HG02970 (cell line): Measurements from ENCODE around the gene CLPSL2.

ENCODE experiments used
- ATAC-seq: cut with Tn5 transposase; IDR thresholded peaks from one replicate; pipeline ENCODE4 v1.9.1; 2021; ENCODE audit warnings: mild to moderate bottlenecking, moderate library complexity, moderate number of reproducible peaks; ENCODE audit not compliant: unreplicated experiment, low FRiP score

CLPSL2 gene

GRCh38 chr6:35745509-35745908 is 30.9 kb upstream of the CLPSL2 start:
- ATAC-seq = no peak

GRCh38 chr6:35746516-35746915 is 29.9 kb upstream of the CLPSL2 start:
- no peak for ATAC-seq

GRCh38 chr6:35747877-35748276 is 28.5 kb upstream of the CLPSL2 start:
- no peak for ATAC-seq

DNA sequence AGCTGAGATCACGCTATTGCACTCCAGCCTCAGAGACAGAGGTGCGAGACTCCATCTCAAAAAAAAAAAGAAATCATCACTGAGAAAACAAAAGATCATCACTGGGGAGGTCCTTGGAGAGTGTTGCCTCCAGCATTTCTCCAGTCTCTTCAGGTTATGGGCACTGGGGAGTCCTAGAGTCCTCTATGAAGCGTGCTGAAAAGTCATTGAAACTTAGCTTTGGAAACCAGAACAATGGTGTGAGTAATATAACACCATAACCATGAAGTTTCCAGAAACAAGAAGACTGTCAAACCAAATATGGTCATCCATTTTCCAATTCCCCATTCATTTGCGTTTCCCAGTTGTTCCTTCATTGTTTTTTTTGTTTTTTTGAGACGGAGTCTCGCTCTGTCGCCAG is 25.8 kb upstream of the CLPSL2 start:
- ATAC-seq = no peak

DNA sequence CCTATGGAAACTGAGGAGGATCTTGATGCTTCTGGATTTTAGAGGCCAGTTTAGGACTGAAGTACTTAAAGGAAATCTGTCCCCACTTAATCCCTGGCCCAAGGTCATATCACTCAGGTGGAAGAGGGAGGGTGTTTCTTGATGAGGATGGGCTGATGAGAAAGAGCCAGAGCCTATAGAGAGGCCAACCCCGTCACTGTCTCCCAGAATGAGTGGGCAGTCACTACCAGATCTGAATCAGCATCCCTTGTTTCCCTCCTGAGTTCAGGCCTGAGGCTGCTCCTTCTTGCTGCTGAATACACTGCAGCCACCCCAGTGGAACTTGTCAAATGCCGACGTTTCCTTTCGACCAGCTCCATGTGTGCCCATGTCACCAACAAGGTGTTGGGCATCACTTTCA is 24.8 kb upstream of the CLPSL2 start:
- no peak for ATAC-seq

DNA sequence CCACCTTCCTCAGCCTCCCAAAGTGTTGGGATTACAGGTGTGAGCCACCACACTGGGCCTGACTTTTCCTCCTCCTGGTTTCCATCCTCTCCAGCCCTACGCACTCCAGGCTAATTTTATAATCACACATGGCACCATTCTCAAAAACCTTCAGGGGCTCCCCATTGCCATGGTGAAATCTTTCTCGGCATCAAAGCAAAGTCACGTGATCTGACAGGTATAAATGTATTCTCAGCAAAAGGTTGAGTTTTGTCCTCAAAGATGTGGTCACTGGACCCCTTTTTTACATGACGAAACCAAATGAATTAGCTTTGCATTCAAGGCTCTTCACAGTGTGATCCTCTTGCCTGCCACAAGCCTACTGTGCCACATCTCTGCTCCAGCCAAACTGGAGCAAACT is 24.1 kb upstream of the CLPSL2 start:
- no peak for ATAC-seq

DNA sequence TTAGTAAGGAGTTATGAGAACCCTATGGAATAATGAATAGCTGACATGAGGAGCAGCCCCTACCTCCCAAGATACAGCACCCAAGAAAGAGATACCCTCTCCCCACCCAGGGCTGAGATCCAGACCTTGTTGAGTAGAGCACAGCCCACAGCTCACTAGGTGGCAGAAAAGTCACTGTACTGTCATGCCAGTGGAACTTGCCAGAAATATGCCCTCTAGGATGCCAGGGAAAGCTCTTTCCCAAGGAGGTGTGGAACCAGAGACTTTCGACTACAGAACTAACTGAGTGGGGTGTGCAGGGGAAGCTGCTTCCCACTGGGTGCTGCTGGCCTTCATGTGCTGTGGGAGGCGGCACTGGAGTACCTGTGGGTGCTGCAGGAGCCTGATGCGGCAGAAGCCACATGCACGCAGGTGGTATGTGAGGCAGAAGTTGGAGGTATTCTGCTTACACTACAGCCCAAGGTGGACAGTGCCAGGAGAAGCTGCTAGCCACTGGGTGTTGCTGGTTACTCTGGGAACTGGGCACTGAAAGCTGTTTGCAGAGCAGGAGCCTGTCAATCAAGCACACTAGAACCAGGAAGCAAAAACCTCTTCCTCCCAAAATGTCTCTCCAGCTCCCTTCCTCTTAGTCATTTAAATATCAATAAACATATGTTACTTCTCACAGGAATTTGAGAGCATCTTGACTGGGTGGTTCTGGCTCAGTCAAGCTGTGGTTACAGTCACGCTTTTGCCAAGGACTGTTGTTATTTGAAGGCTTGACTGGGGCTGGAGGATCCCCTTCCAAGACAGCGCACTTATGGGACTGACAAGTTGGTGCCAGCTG is 21.7 kb upstream of the CLPSL2 start:
- no peak for ATAC-seq

DNA sequence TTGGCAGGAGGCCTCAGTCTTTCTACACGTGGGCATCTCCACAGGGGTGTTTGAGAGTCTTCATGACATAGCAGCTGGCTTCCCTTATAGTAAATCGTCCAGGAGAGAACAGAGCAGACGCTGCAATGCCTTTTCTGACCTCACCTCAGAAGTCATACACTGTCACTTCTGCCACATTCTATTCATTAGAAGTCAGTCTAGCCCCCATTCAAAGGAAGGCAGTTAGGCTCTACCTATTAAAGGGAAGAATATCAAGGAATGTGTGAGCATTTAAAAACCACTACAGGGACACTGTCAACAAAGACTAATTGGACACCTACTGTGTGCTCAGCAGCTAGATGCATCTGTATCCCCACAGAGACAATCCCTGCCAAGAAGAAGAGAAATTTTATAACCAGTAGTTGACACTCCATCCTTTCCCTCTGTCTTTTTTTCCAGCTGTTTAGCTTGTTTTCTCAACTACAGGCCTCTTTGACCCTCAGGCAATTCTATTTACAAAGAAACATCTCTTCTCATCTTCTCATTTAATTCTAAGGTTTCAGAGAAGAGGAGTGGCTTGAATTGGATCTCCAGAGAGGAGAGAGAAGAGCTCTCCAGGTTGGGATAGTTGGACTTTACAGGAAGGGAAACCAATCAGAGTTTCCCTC is 21.0 kb upstream of the CLPSL2 start:
- no peak for ATAC-seq

- ATAC-seq = no peak
Observed at GRCh38 chr6:35757456-35758123, 18.8 kb upstream of the CLPSL2 start.

GRCh38 chr6:35759426-35759825 is 17.0 kb upstream of the CLPSL2 start:
- ATAC-seq = no peak

- no peak for ATAC-seq
Observed at GRCh38 chr6:35765739-35766138, 10.7 kb upstream of the CLPSL2 start.

DNA sequence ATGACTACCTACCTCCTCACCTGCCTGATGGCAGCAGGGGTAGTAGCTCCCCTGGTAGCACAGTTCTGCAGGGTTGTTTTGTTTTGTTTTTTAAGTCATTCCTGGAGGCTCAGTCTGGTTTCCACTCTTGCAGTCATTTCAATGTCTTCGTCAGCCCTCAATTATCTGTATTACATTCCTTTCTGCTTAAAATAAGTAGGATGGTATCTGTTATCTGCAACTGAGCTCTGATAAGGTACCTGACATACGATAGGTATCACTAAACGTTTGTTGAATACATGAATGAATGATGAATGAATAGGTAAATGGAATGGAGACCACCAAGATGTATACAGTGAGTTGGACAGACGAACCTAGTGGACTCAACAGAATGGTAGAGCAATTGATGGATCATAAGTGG is 7.2 kb upstream of the CLPSL2 start:
- no peak for ATAC-seq

DNA sequence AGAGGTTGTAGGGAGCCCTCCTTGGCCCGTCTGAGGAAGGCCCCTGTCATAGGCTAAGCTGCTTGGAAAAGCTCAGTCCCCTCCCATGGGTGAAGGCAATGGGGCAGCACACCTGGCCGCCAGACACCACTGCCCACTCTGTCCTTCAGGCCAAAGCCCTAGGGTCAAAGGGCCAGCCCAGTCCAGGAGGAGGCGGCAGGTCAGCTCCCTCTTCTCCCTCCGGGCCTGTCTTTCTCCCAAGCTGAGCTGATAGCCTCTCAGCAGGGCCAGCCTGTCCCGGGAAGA is 5.1 kb upstream of the CLPSL2 start:
- no peak for ATAC-seq

DNA sequence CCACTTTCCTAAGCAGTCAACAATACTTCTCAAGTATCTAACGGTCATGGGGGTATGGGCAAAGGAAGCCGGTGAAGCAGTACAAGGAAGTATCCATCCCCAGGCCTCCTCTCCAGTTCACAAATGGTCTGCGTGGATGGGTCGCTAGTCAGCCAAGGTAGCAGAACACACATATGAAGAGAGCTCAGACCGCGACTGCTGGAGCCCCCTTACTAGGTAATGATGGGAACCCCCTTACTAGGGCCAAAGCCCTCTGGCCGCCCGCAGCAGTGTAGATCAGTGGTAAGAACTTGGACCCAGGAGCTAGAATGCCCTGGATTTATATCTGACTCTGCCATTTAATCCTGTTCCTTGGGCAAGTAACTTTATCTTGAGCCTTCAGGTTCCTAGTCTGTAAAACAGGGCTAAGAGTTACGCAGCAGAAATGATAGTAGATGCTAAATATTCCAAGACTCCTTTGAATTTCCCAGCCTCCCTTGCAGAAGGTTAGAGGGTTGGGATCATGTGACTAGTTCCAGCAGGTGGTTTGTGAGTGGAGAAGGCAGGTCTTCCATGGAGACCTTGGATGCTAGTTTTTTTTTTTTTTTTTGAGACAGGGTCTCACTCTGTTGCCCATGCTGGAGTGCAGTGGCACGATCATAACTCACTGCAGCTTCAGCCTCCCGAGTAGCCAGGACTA is 2.1 kb upstream of the CLPSL2 start:
- ATAC-seq = no peak

GRCh38 chr6:35775031-35775430 is 1.4 kb upstream of the CLPSL2 start:
- ATAC-seq = no peak

DNA sequence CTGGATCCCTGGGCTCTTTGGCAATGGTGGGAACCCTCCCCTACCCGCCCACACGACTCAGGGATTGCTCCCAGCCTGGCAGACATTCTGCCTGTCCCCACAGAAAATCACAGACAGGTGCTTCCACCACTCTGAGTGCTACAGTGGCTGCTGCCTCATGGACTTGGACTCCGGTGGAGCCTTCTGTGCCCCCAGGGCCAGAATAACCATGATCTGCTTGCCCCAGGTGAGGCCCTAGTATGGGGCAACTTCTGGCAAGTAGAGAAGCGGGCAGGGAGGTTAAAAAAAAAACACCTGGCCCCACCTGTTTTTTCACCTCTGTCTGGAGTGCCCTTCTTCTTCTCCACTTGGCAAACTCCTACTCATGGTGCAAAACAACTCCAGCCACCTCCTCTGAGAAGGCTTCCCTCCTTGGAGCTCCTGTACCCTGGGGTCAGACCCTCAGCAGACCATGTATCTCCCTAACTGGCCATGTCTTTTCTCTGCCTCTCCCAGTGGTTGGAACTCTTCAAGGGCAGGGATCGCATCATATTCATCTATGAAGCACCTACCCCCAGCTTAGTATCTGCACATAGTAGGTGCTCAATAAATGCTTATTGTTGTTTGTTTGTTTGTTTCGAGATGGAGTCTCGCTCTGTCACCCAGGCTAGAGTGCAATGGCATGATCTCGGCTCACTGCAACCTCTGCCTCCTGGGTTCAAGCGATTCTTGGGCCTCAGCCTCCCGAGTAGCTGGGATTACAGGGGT is 1.1 kb downstream of the CLPSL2 start:
- ATAC-seq = no peak

DNA sequence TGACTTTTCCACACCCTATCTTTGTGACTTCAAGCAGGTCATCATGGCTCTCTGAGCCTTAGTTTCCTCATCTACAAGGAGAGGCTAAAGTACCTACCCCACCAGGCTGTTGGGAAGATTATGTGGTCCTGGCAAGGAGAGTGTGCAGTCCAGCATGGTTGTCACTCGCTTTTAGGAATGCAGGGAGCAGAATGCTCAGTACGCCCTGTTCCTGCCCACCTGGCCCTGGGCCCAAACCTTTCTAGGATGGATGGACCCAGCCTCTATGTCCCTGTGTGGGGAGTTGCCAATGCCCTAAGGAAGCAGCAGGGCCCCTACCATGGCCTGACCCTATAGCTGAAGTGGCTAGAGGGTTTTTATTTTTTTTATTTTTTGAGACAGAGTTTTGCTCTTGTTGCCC is 2.0 kb downstream of the CLPSL2 start:
- ATAC-seq = no peak

DNA sequence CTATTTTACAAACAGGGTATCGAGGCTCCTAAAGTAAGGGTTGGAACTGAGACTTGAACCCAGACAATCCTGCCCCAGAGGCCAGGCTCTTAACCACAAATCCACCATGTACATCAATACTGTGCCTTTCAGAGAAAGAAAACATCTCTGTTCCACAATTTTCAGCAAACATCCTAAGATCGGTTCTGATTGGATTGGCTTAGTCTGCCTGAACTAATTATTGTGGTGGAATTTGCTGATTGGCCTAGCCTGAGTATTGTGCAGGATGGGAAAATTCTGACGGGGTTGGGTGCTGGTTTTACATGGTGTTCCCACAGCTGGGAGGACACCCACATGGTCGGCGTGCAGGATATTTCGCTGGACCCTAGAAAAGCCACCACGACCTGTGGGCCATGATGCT is 4.3 kb downstream of the CLPSL2 start, which contains the start of gene CLPSL1:
TSS of gene CLPSL1 (plus strand) at position 301 of the 400 bp plus-strand sequence. CDS start at position 393, 92 bp downstream.
- no peak for ATAC-seq

DNA sequence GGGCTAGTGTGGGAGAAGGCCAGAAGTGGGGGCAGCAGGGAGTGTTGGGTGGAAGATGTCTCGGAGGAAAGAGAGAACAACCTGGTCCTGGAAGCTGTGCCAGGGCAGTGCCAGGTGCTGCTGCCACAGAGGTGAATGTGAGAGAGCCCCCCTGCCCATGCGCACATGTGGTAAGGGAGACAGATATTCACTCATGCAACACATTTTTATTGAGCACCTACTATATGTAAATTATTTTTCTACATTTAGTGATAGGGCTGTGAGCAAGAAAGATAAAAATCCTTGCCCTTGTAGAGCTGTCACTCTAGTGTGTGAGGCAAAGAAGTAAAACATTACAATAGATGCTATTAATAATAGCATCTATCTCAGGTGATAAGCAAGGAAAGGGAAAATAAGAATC is 4.9 kb downstream of the CLPSL2 start:
- ATAC-seq = no peak

DNA sequence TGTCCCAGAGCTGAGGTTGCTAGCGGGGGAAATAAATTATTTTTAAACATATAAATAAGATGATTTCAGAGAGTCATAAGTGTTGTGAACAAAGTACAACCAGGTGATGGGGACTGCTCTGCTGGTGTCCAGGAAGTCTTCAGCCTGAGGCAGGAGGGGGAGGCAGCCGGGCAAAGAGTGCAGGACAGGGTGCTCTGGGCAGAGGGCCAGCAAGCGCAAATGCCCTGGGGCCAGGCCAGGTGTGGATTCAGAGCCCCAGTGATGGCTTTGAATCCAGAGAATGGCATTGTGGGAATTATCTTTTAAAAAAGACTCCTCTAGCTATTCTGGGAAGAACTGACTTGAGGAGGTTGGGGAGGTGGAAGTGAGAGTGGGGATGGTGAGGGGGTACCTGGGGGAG is 6.0 kb downstream of the CLPSL2 start:
- ATAC-seq = no peak
